H1 (cell line): ENCODE results near the gene CLP1. TPM values are rescaled to one million over a fixed set of nuclear protein-coding genes. Genes with fewer than 3 reads are reported as not detected.

ENCODE experiments used
- KDM5A ChIP-seq: fragments of 200-600 bp; IDR thresholded peaks from 2 replicates; pipeline ENCODE4 v1.7.1; 2012; ENCODE audit warnings: mild to moderate bottlenecking, low read length, inconsistent platforms, mixed read lengths
- POLR2A ChIP-seq, 2 experiments: IDR thresholded peaks; 1 replicate in 1 of 2; 2 replicates in 1 of 2; pipeline ENCODE4 v1.6.1; 2011; ENCODE audit warnings: low read depth in 2 of 2, low read length in 2 of 2, mild to moderate bottlenecking in 2 of 2; ENCODE audit errors: control extremely low read depth in 1 of 2
- SUZ12 ChIP-seq: fragments of 200-600 bp; sonication (generic); IDR thresholded peaks from 2 replicates; pipeline ENCODE4 v1.6.1; 2012; ENCODE audit warnings: mild to moderate bottlenecking, inconsistent platforms, low read length, moderate library complexity, mixed read lengths
- polyA plus RNA-seq, 7 experiments: library from polyadenylated mRNA; depleted of rRNA in 3 of 7; stranded (reverse) in 5 of 7; unstranded in 2 of 7; fragments of >200 nt in 5 of 7; fragments of 200-250 nt in 2 of 7; gene quantifications; 1 replicate in 5 of 7; 2 replicates in 1 of 7; 4 replicates in 1 of 7; pipeline versions ENCODE4 v1.2.1 to v1.2.3, GENCODE V29; 2011 to 2013; ENCODE audit warnings: missing spikeins in 2 of 7, mixed read lengths in 2 of 7
- total RNA-seq: library from RNA; stranded (reverse); fragmentation: NEBNext Ultra II Directional; extraction: Animal tissue kit (Norgen Biotek cat#: 25700); gene quantifications from 2 replicates; pipeline ENCODE4 v1.2.1, GENCODE V29; 2021

CLP1 gene
- total and polyA plus RNA-seq, 2 of the 8 experiments (the other 6 are each of a cell fraction or from before 2014, with no cell fraction given): 29.4 to 29.9 TPM

GRCh38 chr11:57638811-57639320 lies 18.7 kb upstream of the CLP1 start (continued):
- TF ChIP-seq SUZ12 (no peak), KDM5A (no peak), POLR2A (IDR thresholded peaks at IDR 0.05; ENCODE audit: control extremely low read depth in 1 of 2, low read depth in 2 of 2, low read length in 2 of 2) (peak in 1 of 2 experiments; percentile 56; a peak in 1 of 3 replicates)
